Activated CD4-positive, alpha-beta memory T cell treated with anti-CD3 and anti-CD28 coated beads, Interleukin-2, amount 10 ng/mL, durations not matched to agents 7 days and 5 days (primary cell): Measurements from ENCODE around the gene PNPLA8. TPM values are rescaled to one million over a fixed set of nuclear protein-coding genes. Genes with fewer than 3 reads are reported as not detected.
A peak's percentile ranks its signal among the peaks of the same experiment; 100 is the strongest.

Experiments used
- CTCF ChIA-PET: fragments of 350-600 bp; sonication (Branson Sonifier 250); formaldehyde crosslinking; loops from one replicate; lab custom pipeline; 2021; ENCODE audit warnings: antibody characterized with exemption, inconsistent platforms; lab: Charles Lee
- POLR2A ChIA-PET: fragments of 350-600 bp; sonication (Branson Sonifier 250); formaldehyde crosslinking; loops from one replicate; lab custom pipeline; 2021; ENCODE audit warnings: antibody characterized with exemption; lab: Charles Lee
- DNase-seq: peaks from one replicate; pipeline ENCODE4 v3.0.0-alpha.2; 2020
- H3K27ac Mint-ChIP-seq: one replicate; pipeline ENCODE4 v1.8.0; 2021; ENCODE audit warnings: mild to moderate bottlenecking, mixed read lengths
- H3K27me3 Mint-ChIP-seq: one replicate; pipeline ENCODE4 v1.8.0; 2021; ENCODE audit warnings: mixed read lengths
- H3K36me3 Mint-ChIP-seq: one replicate; pipeline ENCODE4 v1.8.0; 2021; ENCODE audit warnings: low read depth, mixed read lengths
- H3K4me1 Mint-ChIP-seq: one replicate; pipeline ENCODE4 v1.8.0; 2021; ENCODE audit warnings: mixed read lengths
- H3K4me3 Mint-ChIP-seq: one replicate; pipeline ENCODE4 v1.8.0; 2021; ENCODE audit warnings: mild to moderate bottlenecking, mixed read lengths
- H3K9me3 Mint-ChIP-seq: one replicate; pipeline ENCODE4 v1.8.0; 2021; ENCODE audit warnings: mixed read lengths
- total RNA-seq, 2 experiments: library from RNA; stranded (reverse); gene quantifications; one replicate each; pipeline ENCODE4 v1.2.3, GENCODE V29; 2021

Gene PNPLA8, protein sequence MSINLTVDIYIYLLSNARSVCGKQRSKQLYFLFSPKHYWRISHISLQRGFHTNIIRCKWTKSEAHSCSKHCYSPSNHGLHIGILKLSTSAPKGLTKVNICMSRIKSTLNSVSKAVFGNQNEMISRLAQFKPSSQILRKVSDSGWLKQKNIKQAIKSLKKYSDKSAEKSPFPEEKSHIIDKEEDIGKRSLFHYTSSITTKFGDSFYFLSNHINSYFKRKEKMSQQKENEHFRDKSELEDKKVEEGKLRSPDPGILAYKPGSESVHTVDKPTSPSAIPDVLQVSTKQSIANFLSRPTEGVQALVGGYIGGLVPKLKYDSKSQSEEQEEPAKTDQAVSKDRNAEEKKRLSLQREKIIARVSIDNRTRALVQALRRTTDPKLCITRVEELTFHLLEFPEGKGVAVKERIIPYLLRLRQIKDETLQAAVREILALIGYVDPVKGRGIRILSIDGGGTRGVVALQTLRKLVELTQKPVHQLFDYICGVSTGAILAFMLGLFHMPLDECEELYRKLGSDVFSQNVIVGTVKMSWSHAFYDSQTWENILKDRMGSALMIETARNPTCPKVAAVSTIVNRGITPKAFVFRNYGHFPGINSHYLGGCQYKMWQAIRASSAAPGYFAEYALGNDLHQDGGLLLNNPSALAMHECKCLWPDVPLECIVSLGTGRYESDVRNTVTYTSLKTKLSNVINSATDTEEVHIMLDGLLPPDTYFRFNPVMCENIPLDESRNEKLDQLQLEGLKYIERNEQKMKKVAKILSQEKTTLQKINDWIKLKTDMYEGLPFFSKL
- total RNA-seq = 10 to 100 TPM; 21.9 to 23.2 TPM

DNA sequence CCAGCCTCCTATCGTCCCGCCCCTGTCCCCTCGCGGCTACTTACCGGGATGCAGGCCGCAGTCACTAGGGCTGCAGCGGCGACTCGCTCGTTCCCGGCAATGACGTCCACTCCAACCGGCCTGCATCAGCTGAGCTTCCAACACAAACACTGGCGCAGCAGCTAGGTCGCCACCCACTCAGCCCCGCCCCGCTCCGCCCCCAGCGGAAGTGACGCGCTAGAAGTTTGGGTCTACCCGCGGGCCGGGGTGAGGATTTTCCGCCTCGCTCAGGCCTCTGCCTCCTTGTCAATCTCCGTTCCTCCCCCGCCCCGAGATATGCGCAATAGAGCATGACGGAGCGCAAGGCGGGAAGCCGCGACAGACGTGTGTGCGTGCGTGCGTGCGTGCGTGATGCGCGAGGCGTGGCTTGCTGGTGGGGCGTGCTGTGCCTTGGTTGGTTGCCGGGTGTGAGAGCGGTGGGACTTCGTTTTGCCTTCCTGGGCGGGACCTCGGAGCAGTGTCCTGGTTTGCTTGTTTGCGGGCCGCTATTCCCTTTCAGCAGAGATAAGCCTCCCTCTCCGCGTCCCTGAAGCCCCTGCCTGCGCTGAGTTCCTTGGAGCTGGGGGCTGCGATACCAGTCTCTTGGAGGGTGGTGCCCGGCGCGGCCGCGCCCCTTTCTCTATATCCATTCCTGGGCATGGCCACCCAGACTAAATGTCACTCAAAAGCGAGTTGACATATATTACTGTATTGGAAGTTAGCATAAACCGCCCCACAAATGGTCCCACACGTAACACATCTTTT is at the start of gene PNPLA8:
TSS of gene PNPLA8 (minus strand) at position 151 of the 783 bp plus-strand sequence. CDS start 10,644 bp downstream, outside the sequence.
- DNase-seq = peak; percentile 100
- ChIA-PET CTCF (interaction anchor here (0.7 to 1.5 kb wide), 7 partner anchors 26 to 45 kb away, joined by 3 to 7 read pairs (median 4); partner anchors contain the start of genes DNAJB9 and THAP5), POLR2A (interaction anchor here (0.6 to 5.8 kb wide), 13 partner anchors 10 to 50 kb away, joined by 3 to 119 read pairs (median 4); partner anchors contain the start of genes DNAJB9 and THAP5)
- Mint-ChIP-seq H3K9me3 (no peaks in the 10 kb centered on the region), H3K27ac (peak within 1 kb of the TSS; percentile 97), H3K27me3 (no peaks in the 10 kb centered on the region), H3K4me1 (peaks cover 43% of the 10 kb centered on the region), H3K36me3 (peaks cover 16% of the 10 kb centered on the region), H3K4me3 (peak within 1 kb of the TSS; percentile 93)

DNA sequence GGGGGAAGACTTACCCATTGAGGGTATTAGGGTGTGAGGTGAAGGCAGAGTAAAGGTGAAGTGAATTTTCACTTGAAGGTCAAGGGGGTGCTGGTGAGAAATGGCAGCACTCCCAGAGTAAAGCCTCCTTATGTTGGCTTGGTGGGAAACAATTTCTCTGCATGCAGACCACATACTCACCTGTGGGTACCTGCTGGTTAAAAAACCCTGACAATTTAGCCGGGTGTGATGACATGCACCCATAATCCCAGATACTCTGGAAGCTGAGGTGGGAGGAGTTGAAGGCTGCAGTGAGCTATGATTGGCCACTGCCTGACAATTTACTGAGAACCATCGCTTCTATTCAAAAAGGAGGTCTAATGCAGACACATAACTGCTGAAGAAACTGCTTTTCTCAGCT is 49.2 kb upstream of the PNPLA8 start:
- H3K9me3 Mint-ChIP-seq = peaks cover 6% of the 10 kb centered on the region
- DNase-seq = no peak
- H3K4me3 Mint-ChIP-seq = no peak overlapping the region
- CTCF ChIA-PET = no interaction called here
- POLR2A ChIA-PET = interaction anchor here (1.4 kb wide), 1 partner anchor 48 kb away, joined by 5 read pairs; no protein-coding TSS in a partner anchor
- H3K27me3 Mint-ChIP-seq = no peaks in the 10 kb centered on the region
- H3K27ac Mint-ChIP-seq = no peak overlapping the region
- H3K4me1 Mint-ChIP-seq = peaks cover 37% of the 10 kb centered on the region
- peaks cover 70% of the 10 kb centered on the region for H3K36me3 Mint-ChIP-seq

DNA sequence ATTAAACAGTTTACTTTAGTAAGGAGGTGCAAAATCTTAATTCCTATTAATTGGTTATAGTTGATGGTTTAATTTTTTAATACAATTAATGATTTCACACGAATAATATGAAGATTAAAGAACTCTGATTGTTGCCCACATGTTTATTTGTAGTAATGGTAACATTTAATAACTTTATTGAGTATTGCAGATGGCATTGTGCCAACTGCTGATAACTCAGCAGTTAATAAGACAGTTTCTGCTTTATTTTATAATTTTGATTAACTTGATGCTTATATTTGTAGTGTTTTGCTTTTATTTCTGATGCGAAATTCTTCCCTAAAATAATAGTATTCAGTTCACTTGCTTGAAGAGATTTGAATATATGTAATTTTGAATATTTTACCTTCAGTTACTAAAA is 46.5 kb upstream of the PNPLA8 start:
- no peak overlapping the region for H3K4me3 Mint-ChIP-seq
- no peak overlapping the region for H3K27ac Mint-ChIP-seq
- no peaks in the 10 kb centered on the region for H3K27me3 Mint-ChIP-seq
- H3K4me1 Mint-ChIP-seq = peaks cover 48% of the 10 kb centered on the region
- H3K36me3 Mint-ChIP-seq = peaks cover 58% of the 10 kb centered on the region
- DNase-seq = no peak
- POLR2A ChIA-PET = interaction anchor here (4.6 kb wide), 1 partner anchor 47 kb away, joined by 119 read pairs; the partner anchor contains the start of gene PNPLA8
- no peaks in the 10 kb centered on the region for H3K9me3 Mint-ChIP-seq
- CTCF ChIA-PET = no interaction called here

DNA sequence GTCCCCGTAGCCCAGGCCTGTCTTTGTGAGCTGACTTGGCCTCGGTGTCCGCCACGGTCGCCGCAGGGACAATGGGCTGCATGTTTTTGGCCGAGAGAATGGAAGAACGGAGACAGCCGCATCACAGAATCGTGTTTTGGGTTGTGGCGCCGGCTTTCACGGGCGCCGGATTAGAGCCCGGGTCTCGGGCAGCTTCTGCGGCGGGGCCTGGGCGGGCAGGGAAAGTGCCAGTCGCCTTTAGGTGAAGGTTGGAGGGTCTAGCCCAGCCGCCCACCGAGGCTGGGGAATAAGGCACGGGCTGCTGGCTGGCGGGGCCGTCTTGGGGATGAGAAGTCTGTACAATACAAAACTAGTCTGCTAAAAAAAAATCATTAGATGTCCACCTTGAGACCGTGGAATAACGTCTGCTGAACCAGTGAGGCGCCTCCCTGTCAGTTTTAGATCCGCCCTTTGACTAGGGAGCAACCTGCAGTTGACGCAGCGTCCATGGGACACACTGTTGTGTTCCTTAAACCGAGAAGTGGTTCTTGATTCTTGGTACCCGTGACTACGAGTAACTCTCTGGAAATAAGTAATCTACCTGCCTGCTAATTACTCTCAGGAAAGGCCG is 44.3 kb upstream of the PNPLA8 start:
- H3K27ac Mint-ChIP-seq = peak overlapping the region; percentile 98
- DNase-seq = peak; percentile 52
- ChIA-PET CTCF (interaction anchor here (1.1 to 2.5 kb wide), 3 partner anchors 9 to 44 kb away, joined by 3 to 7 read pairs (median 3); partner anchors contain the start of gene PNPLA8), POLR2A (interaction anchor here (0.9 to 4.6 kb wide), 11 partner anchors 10 to 1402 kb away, joined by 3 to 119 read pairs (median 4); partner anchors contain the start of genes CBLL1, HBP1 and PNPLA8)
- peaks cover 53% of the 10 kb centered on the region for H3K36me3 Mint-ChIP-seq
- H3K4me3 Mint-ChIP-seq = peak overlapping the region; percentile 88
- peaks cover 57% of the 10 kb centered on the region for H3K4me1 Mint-ChIP-seq
- H3K27me3 Mint-ChIP-seq = no peaks in the 10 kb centered on the region
- H3K9me3 Mint-ChIP-seq = no peaks in the 10 kb centered on the region

DNA sequence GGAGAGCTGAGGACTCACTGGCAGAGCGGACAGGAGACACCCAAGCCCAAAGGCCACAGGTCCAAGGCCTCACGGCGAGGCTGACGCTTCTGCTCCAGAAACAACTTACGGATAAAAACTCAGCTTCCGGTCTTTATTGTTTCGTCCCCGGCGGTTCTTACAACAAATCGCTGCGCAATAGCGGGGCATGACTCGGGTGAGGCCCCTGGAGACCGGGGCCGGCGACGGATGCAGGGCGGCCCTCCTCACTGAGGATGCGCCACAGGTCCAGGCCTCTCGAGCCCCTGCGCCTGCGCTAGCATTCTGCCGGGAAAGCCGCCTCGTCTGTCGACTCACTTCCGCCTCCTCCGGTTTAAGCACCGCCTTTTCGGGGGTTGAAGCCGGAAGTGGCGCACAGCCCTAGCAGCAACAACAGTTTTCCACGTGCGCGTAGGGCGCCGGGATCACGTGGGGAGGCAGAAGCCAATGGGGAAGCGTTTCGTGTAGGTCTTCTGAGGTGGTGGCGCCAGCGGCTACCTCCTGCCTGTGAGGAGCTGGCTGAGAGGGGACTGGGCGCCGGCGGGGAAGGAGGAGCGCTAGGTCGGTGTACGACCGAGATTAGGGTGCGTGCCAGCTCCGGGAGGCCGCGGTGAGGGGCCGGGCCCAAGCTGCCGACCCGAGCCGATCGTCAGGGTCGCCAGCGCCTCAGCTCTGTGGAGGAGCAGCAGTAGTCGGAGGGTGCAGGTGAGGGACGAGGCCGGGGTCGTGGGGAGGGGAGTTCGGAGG is 43.6 kb upstream of the PNPLA8 start, which contains the start of the genes DNAJB9 and THAP5:
TSS of gene DNAJB9 (plus strand) at position 494 of the 765 bp plus-strand sequence. CDS start 1,853 bp downstream, outside the sequence.
TSS of gene THAP5 (minus strand) at position 326 of the 765 bp plus-strand sequence. CDS start at position 189, 137 bp downstream.
- ChIA-PET CTCF (interaction anchor here (1.1 to 2.5 kb wide), 3 partner anchors 9 to 44 kb away, joined by 3 to 7 read pairs (median 3); partner anchors contain the start of gene PNPLA8), POLR2A (interaction anchor here (0.8 to 4.6 kb wide), 14 partner anchors 9 to 1401 kb away, joined by 3 to 119 read pairs (median 4); partner anchors contain the start of genes CBLL1, HBP1 and PNPLA8)
- Mint-ChIP-seq H3K27ac (peak within 1 kb of the TSS; percentile 98), H3K9me3 (no peaks in the 10 kb centered on the region), H3K4me1 (peaks cover 53% of the 10 kb centered on the region), H3K4me3 (peak within 1 kb of the TSS; percentile 88), H3K27me3 (no peaks in the 10 kb centered on the region), H3K36me3 (peaks cover 53% of the 10 kb centered on the region)
- peak; percentile 99 for DNase-seq

DNA sequence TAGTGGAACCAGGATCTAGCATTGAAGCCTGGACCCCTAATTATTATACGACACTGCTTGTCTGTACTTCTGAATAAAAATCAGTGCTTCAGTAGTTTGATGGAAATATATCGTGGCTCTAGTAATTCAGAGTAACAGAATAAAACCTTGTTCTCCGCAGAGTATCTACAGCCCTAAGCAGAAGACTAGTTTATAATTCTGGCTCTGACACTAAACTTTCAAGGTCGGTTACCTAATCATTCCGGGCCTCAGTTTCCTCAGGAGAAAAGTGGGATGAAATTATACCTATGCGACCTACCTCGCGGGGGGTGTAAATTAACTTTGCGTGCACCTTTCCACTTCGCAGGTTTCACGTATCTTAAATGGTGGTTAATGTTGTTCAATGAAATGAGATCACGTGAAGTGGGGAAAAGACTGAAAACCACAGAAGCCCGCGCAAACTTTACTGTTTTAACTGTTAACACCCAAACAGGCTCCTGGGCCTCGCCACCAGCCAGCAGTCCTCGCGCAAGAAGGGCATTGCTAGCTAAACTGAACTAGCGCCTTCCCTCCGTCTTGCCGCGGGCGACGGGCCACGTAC is 43.0 kb upstream of the PNPLA8 start:
- Mint-ChIP-seq H3K36me3 (peaks cover 57% of the 10 kb centered on the region), H3K27me3 (no peaks in the 10 kb centered on the region), H3K4me3 (peak overlapping the region; percentile 88), H3K27ac (peak overlapping the region; percentile 98), H3K4me1 (peaks cover 50% of the 10 kb centered on the region), H3K9me3 (no peaks in the 10 kb centered on the region)
- peak; percentile 62 for DNase-seq
- ChIA-PET CTCF (interaction anchor here (1.1 to 2.5 kb wide), 3 partner anchors 8 to 43 kb away, joined by 3 to 7 read pairs (median 3); partner anchors contain the start of gene PNPLA8), POLR2A (interaction anchor here (0.8 to 4.6 kb wide), 9 partner anchors 9 to 1400 kb away, joined by 3 to 119 read pairs (median 4); partner anchors contain the start of genes CBLL1, HBP1 and PNPLA8)

DNA sequence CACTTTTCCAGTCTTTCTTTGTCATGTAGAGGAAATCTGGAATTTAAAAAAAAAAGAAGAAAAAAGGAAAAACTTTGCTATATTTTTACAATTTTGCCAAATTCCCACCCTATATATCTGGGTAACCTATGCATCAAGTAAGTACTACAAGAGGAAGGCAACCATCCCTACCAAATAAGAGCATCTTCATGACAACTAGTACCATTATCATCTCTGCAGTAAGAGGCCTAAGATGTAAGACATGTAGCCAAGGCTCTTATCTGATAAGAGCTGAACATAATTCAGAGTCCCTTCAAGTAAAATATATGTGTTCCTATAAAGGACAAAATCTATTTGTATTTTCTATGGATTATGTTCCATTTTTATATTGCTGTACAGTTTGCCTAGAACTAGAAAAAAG is 40.1 kb upstream of the PNPLA8 start:
- H3K4me3 Mint-ChIP-seq = no peak overlapping the region
- peaks cover 26% of the 10 kb centered on the region for H3K4me1 Mint-ChIP-seq
- H3K27ac Mint-ChIP-seq = no peak overlapping the region
- peaks cover 4% of the 10 kb centered on the region for H3K9me3 Mint-ChIP-seq
- DNase-seq = no peak
- H3K36me3 Mint-ChIP-seq = peaks cover 53% of the 10 kb centered on the region
- no peaks in the 10 kb centered on the region for H3K27me3 Mint-ChIP-seq
- ChIA-PET POLR2A (no interaction called here), CTCF (no interaction called here)

DNA sequence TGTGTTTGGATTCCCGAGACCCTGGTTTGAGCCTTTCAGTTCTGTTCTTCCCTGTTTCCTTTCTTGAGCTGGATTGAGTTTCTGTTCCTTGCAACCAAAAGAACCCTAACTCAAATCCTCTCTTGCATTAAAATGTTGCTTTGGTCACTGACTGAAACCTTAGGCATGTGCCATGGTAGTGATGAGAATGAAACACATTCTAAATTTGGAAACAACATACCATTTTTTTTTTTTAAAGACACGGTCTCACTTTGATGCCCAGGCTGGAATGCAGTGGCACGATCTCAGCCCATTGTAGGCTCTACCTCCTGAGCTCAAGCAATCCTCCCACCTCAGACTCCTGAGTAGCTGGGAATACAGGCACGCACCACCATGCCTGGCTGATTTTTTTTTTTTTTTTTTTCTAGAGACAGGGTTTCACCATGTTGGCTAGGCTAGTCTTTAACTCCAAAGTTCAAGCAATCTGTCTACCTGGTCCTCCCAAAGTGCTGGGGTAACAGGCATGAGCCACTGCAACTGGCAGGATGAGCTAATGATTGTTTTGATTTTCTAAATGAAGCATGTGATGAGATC is 35.2 kb upstream of the PNPLA8 start:
- ChIA-PET CTCF (interaction anchor here (1.0 kb wide), 1 partner anchor 9 kb away, joined by 3 read pairs; the partner anchor contains the start of genes DNAJB9 and THAP5), POLR2A (interaction anchor here (0.6 to 1.8 kb wide), 2 partner anchors 8 to 49 kb away, joined by 3 to 11 read pairs; partner anchors contain the start of genes DNAJB9 and THAP5)
- DNase-seq = no peak
- no peak overlapping the region for H3K4me3 Mint-ChIP-seq
- peaks cover 47% of the 10 kb centered on the region for H3K36me3 Mint-ChIP-seq
- H3K4me1 Mint-ChIP-seq = peaks cover 4% of the 10 kb centered on the region
- no peaks in the 10 kb centered on the region for H3K27me3 Mint-ChIP-seq
- H3K9me3 Mint-ChIP-seq = peaks cover 30% of the 10 kb centered on the region
- no peak overlapping the region for H3K27ac Mint-ChIP-seq

DNA sequence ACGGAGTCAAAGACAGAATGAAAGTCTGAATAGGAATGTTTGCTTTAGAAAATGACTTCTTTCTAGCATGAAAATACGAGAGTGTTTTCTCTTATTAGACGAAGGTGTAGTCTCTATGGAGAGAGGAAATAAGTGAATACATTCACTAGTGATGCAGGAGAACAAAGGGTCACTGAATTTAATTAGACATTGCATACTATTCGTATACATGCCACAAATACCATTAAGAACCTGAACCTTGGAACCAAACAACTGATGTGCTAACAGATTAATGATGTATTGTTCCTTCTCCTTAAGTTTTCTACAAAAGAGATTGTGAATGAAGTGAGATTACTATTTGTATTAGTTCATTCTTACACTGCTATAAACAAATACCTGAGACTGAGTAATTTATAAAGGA is 33.3 kb upstream of the PNPLA8 start:
- CTCF ChIA-PET = interaction anchor here (1.3 kb wide), 1 partner anchor 33 kb away, joined by 4 read pairs; the partner anchor contains the start of gene PNPLA8
- no peaks in the 10 kb centered on the region for H3K27me3 Mint-ChIP-seq
- POLR2A ChIA-PET = interaction anchor here (1.8 kb wide), 1 partner anchor 10 kb away, joined by 11 read pairs; the partner anchor contains the start of genes DNAJB9 and THAP5
- no peak for DNase-seq
- peaks cover 35% of the 10 kb centered on the region for H3K36me3 Mint-ChIP-seq
- H3K9me3 Mint-ChIP-seq = peaks cover 33% of the 10 kb centered on the region
- no peak overlapping the region for H3K4me3 Mint-ChIP-seq
- no peaks in the 10 kb centered on the region for H3K4me1 Mint-ChIP-seq
- no peak overlapping the region for H3K27ac Mint-ChIP-seq

DNA sequence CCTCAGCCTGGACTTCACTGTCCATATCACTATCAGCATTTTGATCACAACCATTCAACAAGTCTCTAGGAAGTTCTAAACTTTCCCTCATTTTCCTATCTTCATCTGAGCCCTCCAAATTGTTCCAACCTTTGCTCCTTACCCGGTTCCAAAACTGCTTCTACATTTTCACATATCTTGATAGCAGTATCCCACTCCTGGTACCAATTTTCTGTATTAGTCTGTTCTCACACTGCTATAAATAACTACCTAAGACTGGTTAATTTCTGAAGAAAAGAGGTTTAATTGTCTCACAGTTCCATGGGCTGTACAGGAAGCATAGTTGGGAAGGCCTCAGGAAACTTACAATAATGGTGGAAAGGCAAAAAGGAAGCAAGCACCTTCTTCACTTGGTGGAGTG is 31.7 kb upstream of the PNPLA8 start:
- Mint-ChIP-seq H3K4me1 (no peaks in the 10 kb centered on the region), H3K4me3 (no peak overlapping the region), H3K36me3 (peaks cover 35% of the 10 kb centered on the region), H3K27me3 (no peaks in the 10 kb centered on the region), H3K27ac (no peak overlapping the region), H3K9me3 (peaks cover 33% of the 10 kb centered on the region)
- DNase-seq = no peak
- POLR2A ChIA-PET = no interaction called here
- CTCF ChIA-PET = no interaction called here
